Gastroesophageal sphincter (tissue), 3 donors: ENCODE data around the gene RNF10.

Experiments
- CTCF ChIP-seq, 4 experiments: fragments of 200-600 bp in 2 of 4; fragments of 450-650 bp in 2 of 4; sonication (generic) in 1 of 4; IDR thresholded peaks; one replicate each; pipeline ENCODE4 v1.5.1; 2017 to 2019; ENCODE audit warnings: antibody characterized with exemption in 4 of 4, mild to moderate bottlenecking in 2 of 4, moderate library complexity in 2 of 4
- POLR2AphosphoS5 ChIP-seq: sonication (generic); formaldehyde crosslinking; IDR thresholded peaks from one replicate; pipeline ENCODE4 v1.6.1; 2017; ENCODE audit warnings: antibody characterized with exemption

GRCh38 chr12:120574106-120574505, 40.0 kb downstream of the RNF10 start:
- TF ChIP-seq CTCF (IDR thresholded peaks at IDR 0.05) (no peak), POLR2AphosphoS5 (no peak)
